Measurements from ENCODE around the gene DOCK10. TPM values are rescaled to one million over a fixed set of nuclear protein-coding genes. Genes with fewer than 3 reads are reported as not detected.
A peak's percentile ranks its signal among the peaks of the same experiment; 100 is the strongest.
"Not testable (repeated sequence)": the region's sequence is repeated elsewhere in the genome, so short reads cannot be mapped to it uniquely, and the experiment has no call there.

The DOCK10 gene
- total RNA-seq, 1 donor from 2014 or later, result 25.5 TPM

DNA sequence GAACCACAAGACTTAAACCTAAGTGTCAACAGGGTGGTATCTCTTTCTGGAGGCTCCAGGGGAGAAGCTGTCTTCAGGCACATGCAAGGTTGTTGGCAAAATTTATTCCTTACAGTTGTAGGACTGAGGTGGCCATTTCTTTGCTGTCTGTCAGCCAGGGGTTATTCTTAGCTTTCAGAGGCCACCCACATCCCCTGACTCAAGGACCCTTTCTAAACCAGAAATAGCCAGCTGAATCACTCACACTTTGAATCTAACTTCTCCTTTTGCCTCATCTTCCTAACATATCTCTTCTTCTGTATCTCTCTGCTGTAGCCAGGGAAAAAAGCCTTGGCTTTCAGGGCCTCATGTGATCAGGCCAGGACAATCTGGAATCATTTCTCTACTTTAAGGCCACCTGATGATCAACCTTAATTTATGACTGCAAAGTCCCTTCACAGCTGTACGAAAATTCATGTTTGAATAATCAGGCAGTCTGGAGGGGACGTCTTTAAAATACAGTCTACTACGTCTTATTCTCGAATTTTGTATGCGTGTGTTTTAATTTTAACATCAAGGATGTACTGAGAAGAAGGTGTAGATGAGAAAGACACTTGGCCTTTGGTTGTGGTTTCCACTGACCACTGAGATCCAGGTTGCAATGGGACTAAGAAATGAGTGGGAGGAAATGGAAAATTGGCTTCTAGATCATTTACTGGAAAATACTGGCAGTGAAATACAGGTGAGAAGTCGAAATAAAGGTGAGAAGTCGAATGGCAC lies 90.4 kb downstream of the DOCK10 start:
- DNase-seq (ENCODE audit: low spot score), result no peak

- DNase-seq (ENCODE audit: low spot score), result no peak
Observed at GRCh38 chr2:224948859-224949258, 93.4 kb downstream of the DOCK10 start.

GRCh38 chr2:224948005-224948404 lies 94.3 kb downstream of the DOCK10 start:
- no peak for DNase-seq (ENCODE audit: low spot score)

GRCh38 chr2:224947566-224947965 lies 94.7 kb downstream of the DOCK10 start:
- DNase-seq (ENCODE audit: low spot score), result no peak

- DNase-seq (ENCODE audit: low spot score), result no peak
Observed at GRCh38 chr2:224946895-224947294, 95.4 kb downstream of the DOCK10 start.

DNA sequence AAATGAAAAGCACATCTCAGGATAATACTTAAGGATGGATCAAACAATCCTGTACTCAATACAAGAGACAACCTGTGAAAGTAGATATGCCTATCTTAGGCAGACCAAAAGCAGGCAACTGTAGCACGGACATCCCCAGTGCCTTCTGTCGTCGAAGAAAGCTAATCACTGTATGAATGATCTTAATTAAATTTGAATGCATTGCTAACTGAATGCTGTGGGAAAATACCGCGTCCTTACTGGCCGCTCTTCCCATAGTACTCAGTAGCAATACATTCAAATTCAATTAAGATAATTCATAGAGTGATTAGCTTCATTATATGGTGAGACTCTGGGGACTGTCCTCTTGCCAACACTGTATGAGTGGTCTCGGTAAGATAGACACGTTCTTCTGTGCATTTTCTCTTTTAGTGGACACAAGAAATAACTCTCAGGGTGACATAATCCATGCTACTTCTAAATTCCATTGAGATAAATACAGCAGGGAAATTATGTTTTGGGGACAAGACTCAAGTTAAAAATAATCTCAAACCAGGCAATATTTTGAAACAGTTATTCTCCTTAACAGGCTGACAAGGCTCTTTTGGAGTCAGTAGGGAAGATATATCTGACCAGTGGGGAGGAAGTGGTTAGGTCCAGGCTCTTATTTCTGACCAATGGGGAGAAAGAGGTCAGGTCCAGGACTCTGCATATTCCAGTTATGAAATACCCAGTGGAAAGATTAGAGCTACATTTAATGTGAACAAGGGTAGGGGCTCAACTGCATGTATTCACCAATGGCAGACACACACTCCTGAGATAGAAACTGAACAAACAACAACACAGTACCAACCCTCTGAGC lies 97.3 kb downstream of the DOCK10 start:
- no peak for DNase-seq (ENCODE audit: low spot score)

DNA sequence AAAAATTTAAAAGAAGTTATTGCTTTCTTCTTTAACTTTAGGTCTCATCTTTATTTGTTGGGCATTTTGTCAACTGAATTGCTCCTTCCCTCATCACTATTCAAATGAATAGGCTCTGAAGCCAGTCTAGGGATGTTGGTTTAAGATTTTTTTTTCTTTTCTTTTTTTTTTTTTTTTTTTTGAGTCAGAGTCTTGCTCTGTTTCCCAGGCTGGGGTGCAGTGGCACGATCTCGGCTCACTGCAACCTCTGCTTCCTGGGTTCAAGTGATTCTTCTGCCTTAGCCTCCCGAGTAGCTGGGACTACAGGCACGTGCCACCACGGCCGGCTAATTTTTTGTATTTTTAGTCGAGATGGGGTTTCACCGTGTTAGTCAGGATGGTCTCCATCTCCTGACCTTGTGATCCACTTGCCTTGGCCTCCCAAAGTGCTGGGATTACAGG lies 98.6 kb downstream of the DOCK10 start:
- DNase-seq (ENCODE audit: low spot score), result not testable (repeated sequence)

GRCh38 chr2:224941960-224942359 lies 100.3 kb downstream of the DOCK10 start:
- DNase-seq (ENCODE audit: low spot score), result no peak

- DNase-seq (ENCODE audit: low spot score), result no peak
Observed at GRCh38 chr2:224940618-224941017, 101.7 kb downstream of the DOCK10 start.

- DNase-seq (ENCODE audit: low spot score), result peak; percentile 35
Observed at GRCh38 chr2:224938651-224939182, 103.6 kb downstream of the DOCK10 start.

DNA sequence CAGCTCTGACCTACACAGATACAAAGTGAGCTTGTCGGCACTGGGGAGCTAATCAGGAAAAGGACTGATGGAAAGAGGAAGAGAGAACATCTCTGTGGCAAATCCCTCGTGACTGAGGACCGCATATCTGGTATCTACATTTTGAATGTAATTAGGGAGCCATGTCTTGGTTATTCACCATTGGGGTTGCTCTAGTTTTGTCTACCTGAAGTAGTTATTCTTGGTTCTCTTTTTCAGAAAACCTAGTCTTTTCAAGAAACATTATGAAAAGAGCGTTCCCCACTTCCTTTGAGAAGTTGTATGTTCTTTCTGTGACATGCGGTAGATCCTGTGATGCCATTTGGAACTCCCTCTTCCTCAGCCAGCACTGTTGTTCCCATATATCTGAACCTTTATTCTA lies 104.4 kb downstream of the DOCK10 start:
- DNase-seq (ENCODE audit: low spot score), result no peak

- DNase-seq (ENCODE audit: low spot score), result peak; percentile 34
Observed at GRCh38 chr2:224934526-224935188, 107.6 kb downstream of the DOCK10 start.

DNA sequence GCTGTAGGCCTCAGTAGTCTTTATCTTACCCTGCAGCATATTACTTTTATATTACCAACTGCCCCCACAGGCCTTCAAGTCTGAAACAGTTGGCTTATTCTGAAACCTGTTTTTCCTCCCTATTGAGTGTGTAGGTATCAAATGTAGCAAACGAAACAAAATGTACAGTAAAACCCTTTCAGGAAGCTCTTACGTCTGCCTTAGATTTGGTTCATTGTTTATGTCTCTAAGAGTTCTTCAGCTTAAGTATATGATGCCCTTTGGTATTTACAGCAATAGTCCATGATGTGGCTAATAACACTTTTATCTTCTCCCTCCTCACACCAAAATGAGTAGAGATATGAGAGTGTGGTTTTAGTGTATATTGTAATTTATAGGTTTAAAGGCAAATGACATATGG lies 108.8 kb downstream of the DOCK10 start:
- no peak for DNase-seq (ENCODE audit: low spot score)

DNA sequence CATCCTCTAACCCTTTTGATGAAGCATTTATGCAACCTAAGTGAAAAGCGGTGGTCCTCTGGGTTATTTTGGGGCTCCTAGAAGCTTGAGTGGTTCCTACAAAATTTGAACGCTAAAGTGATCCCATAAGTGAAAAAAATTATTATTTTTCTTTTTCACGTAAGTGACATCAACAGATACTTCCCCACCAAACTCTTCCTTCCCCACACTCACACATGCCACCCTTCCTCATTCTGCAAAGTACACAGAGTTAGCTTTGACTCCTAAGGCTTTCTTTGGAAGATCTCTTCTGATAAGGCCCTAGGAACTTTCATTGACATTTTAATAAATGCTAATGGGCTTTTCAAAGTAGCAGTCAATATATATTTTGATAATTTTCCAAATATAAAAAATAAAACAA lies 109.7 kb downstream of the DOCK10 start:
- DNase-seq (ENCODE audit: low spot score), result no peak

- DNase-seq (ENCODE audit: low spot score), result no peak
Observed at GRCh38 chr2:224931956-224932355, 110.3 kb downstream of the DOCK10 start.

DNA sequence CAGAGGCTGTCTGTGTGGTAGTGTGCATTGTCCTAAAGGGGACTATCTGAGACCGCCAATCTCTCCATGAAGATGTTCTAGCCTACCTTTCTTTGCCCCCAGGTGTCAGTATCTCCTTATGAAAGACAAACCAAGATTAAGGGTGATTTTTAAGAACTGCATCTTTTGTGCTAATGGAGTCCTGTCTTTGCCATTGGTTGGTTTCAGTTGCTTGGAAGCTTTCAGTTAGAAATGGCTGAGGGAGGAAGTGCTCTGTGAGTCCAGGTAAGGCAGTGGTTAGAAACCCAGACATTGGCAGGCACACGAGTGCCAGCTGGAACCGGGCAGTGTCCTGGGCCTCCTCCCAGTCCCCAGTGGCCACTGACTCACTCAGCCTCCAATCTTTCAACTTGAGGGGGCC lies 111.3 kb downstream of the DOCK10 start:
- DNase-seq (ENCODE audit: low spot score), result no peak

- no peak for DNase-seq (ENCODE audit: low spot score)
Observed at GRCh38 chr2:224930124-224930523, 112.1 kb downstream of the DOCK10 start.

DNA sequence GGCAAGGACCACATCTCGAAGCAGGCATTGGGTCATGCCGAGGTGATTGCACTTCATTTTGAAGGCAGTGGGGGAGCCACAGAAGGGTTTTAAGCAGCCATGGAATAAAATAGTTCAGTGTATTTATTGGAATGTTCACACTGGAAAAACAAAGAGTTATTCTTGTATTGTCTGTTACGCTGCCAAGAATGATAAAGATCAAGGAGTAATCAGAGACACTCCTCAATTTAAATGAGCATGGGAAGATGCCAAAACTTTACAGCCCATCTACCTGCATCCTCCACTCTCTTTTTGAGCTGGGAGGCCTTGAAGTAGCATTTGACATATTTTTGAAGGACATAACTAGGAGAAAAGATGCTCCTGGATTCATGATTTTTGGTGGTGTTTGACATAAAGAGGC lies 112.8 kb downstream of the DOCK10 start:
- no peak for DNase-seq (ENCODE audit: low spot score)

DNA sequence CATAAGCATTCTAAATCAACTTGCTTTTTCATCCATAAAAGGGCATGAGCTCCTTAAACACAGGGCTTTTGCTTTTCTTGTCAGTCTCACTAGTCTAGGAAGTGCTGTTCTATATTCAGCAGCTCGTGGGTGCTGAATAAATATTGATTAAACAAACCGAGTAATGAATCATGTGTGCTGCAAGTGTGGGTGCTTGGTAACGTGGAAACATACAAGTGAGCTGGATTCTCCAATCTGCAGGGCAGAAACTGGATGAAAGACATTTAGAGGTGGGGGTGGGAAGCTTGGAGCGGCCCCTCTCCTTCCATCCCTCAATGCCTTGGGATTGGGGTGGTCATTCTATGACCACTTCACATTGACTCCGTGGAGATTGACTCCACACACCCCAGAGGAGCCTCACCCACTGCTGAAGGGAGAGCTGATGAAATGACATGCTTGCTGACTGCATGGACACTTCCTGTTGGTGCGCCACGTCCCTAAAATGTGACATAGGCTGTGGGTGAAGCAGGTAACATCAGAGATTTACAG lies 114.6 kb downstream of the DOCK10 start:
- peak; percentile 60 for DNase-seq (ENCODE audit: low spot score)

DNA sequence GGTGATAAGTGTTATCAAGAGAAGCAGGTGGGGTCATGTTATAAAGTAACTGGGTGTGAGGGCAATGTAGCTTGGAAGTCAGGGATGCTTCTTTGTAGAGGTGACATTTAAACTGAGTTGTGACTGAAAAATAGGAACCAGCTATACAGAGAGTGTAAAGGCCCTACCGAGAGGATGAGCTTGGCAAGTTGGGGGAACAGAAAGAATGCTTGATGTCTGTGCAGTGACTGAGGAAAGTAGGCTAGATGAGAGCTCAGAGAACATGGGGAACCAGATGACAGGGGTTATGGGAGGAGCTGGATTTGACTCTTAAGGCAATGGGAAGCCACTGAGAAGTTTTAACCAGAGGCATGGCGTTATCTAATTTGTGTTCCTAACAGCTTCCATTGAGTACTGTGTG lies 115.3 kb downstream of the DOCK10 start:
- DNase-seq (ENCODE audit: low spot score), result no peak

DNA sequence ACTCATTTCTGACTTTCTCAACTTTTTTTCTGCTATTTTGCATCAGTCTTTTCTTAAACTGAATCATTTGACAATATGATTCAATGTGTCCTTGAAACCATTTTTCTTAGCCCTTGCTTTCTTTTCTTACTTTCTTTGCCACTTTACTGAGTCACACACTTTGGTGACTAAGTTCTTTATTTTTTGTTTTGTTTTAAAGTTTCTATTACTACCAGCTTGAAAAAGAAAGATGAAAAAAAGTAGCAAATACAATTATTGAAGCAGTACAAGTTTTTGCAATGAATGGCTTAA lies 116.5 kb downstream of the DOCK10 start:
- DNase-seq (ENCODE audit: low spot score), result no peak
